Activated CD4-positive, alpha-beta T cell treated with anti-CD3 and anti-CD28 coated beads, Interleukin-2, amount 50 U/mL, for 4 hours (primary cell): Measurements from ENCODE around the gene UBE2F.
"Not testable (repeated sequence)": the region's sequence is repeated elsewhere in the genome, so short reads cannot be mapped to it uniquely, and the experiment has no call there.

Experiments
- DNase-seq, 2 experiments: peaks; one replicate each; pipeline ENCODE4 v3.0.0-alpha.2; 2020

The UBE2F gene

GRCh38 chr2:237980751-237981150 lies 13.9 kb downstream of the UBE2F start:
- no peak for DNase-seq

DNA sequence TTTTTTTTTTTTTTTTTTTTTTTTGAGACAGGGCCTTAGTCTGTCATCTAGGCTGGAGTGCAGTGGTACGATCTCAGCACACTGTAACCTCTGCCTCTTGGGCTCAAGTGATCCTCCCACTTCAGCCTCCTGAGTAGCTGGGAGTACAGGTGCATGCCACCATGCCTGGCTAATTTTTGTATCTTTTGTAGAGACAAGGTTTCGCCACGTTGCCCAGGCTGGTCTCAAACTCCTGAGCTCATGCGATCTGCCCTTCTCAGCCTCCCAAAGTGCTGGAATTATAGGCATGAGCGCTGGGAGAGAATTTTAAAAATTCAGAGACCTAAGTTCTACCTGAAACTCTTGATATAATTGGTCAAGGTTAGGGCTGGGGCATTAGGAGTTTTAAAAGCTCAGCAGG lies 14.8 kb downstream of the UBE2F start:
- DNase-seq, result not testable (repeated sequence)

DNA sequence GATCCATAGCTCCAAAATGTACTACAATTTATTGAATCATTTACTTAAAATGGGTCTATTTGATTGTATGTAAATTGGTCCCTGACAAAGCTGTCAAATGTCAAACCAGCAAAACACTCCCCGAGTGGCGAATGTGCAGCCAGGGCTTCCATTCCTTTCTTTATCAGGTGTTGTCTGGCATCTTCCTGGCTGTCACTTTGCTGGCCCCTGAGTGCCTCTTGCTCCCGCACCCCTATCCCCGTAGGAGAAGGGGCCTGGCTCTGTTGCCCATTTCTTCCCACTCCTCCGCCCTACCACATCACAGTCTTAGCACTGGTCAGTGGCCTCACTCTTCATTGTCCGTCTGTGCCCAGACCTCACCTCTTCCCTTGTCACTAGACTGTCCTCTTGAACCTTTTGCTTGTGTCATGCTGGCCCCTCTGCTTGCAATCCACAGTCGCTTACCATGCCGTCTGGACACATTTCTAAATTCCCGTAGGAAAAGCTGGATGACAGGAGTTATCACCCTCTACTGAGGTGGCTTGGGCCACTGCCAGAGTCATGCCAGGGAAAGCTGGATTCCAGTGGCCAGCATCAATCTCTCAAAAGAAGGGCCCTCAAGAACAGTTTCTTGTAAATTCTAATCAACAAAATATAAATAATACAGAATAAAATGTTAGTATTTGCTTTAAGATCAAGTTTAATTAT lies 15.4 kb downstream of the UBE2F start:
- DNase-seq, result no peak

GRCh38 chr2:237983922-237984321 lies 17.1 kb downstream of the UBE2F start:
- no peak for DNase-seq

DNA sequence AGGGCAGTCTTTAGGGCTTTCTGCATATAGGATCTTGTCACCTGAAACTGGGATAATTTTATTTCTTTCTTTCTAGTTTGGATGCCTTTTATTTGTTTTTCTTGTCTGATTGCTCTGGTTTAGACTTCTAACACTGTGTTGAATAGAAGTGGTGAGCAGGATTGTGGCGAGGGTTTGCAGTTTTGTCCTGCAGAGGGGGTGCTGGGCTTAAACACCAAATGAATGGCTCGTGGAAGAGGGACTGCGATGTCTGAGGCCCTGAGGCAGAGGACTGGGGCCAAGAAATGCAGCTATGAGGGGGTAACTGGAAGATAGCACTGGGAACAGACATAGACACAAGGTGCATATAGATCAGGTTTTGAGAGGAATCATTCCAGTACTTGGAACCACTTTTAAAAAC lies 20.5 kb downstream of the UBE2F start:
- DNase-seq, result no peak

GRCh38 chr2:237993701-237994100 lies 26.9 kb downstream of the UBE2F start:
- no peak for DNase-seq

DNA sequence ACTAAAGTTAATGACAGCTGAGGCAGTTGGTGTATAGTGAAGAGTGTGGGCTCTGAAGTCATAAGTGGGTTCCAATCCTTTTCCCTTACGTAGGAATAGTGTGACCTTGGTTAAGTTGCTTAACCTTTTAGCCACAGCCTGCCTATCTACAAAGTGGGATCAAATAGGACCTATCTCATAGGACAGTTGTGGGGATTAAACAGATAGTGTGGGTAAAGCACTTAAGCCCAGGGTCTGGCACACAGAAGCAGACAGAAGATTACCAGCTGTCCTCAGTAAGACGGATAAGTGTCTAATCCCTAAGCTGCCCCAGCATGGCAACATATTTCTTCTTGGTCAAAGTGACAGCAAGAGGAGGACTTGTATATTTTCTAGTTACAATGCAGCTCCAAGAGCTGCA lies 28.2 kb downstream of the UBE2F start:
- DNase-seq, result no peak

GRCh38 chr2:237996021-237996593 lies 29.3 kb downstream of the UBE2F start:
- DNase-seq, result no peak

GRCh38 chr2:237997521-237997920 lies 30.7 kb downstream of the UBE2F start:
- DNase-seq, result no peak

DNA sequence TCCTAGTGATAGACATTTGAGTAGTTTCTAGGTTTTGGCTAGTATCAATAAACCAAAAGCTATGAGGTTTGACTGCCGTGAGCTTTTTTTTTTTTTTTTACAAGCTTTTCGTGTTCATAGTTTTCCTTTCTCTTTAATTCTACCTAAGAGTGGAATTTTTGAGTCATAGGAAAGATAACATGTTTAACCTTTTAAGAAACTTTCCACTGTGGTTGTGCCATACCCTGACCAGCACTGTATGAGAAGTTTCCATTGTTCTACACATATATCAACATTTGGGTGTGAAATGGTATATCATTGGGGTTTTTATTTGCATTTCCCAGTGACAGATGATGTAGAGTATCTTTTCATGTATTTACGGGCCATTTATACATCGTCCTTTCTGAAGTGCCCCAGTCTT lies 31.7 kb downstream of the UBE2F start:
- DNase-seq, result no peak

GRCh38 chr2:238003234-238004031 lies 36.6 kb downstream of the UBE2F start:
- DNase-seq, result no peak

GRCh38 chr2:238004077-238004830 lies 37.4 kb downstream of the UBE2F start:
- DNase-seq, result no peak

DNA sequence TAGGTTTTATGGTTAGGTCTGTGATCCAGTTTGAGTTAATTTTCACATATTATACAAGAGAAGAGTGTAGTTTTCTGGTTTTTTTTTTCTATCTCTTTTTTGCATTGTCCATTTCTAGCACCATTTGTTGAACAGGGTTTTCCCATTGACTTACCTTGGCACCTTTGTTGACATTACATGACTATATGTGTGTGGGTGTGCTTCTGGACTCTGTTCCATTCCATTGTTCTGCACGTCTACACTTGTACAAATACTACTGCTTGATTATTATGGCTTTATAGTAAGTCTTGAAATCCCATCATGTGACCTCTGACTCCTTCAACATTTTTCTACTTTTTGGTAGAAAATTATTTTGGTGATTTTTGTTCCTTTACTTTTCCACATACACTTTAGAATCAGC lies 38.7 kb downstream of the UBE2F start:
- DNase-seq, result no peak

GRCh38 chr2:238006510-238006909 lies 39.7 kb downstream of the UBE2F start:
- no peak for DNase-seq

DNA sequence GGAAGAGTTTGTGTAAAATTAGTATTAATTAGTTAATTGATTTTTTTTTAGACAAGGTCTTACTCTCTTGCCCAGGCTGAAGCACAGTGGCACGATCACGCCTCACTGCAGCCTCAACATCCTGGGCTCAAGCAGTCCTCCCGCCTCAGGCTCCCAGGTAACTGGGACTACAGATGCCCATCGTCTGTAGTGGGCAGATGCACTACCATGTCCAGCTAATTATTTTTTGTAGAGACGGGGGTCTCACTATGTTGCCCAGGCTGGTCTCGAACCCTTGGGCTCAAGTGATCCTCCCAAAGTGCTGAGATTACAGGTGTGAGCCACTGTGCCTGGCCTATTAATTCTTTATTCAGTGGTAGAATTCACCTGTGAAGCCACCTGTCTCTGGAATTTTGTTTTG lies 41.1 kb downstream of the UBE2F start:
- no peak for DNase-seq

- DNase-seq, result no peak
Measured at GRCh38 chr2:238009563-238009962, 42.7 kb downstream of the UBE2F start.

- no peak for DNase-seq
Measured at GRCh38 chr2:238010572-238010971, 43.8 kb downstream of the UBE2F start.

DNA sequence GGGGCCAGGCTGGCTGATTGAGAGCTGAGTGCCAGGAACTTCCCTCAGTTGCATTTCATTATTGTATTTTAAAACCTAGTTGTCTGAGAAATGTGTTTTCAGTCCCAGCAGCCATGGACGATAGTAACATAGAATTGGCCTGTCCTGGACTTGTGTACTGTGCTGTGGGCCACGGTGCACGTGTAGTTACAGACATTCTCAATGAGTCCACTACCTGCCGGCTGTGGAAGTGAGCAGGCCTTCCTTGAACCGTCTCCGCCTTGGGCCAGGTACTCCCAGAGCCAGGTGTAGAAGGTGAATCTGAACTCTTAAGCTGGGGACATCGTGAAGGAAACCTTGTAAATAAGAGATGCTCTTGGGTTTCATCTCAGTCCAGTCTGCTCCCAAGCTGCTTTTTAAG lies 47.0 kb downstream of the UBE2F start:
- DNase-seq, result no peak

DNA sequence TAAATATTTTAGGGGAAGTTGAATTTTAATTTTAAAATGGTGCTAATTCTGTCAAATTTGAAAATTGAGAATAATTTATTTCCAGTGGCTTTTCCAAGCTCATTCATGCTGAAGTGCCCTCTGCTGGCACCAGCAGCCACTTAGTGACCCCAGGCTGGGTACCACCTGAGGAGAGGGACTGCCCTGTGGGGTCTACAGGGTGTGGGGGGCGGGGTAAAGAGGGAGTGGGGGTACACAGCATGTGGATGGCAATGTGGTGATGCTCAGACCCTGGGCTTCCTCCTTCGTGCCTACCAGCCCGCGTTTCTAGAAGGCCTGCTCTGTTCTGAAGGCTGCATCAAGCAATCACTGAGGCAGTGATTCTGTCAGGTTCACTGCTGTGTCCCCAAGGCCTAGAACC lies 48.9 kb downstream of the UBE2F start:
- DNase-seq, result no peak

- DNase-seq, result no peak
Measured at GRCh38 chr2:238016526-238016925, 49.7 kb downstream of the UBE2F start.

DNA sequence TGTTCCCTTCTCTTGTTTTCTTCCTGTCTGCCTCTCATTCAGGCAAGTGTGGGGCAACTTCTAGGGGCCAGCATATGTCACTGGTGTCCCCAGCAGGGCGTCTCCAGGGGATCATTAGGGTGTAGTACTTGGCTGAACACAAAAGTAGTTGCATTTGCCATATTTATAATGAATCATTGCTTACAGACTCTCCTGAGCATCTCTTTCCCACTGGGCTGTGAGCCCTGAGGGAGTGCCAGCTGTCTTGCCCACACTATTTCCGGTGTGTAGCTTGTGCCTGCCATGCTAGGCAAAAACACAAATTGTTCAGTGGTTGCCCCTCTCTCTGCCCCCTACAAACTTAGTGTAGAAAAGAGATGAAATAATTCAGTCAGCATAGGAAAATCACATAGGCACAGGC lies 53.1 kb downstream of the UBE2F start:
- no peak for DNase-seq

GRCh38 chr2:238020816-238021215 lies 54.0 kb downstream of the UBE2F start:
- no peak for DNase-seq

DNA sequence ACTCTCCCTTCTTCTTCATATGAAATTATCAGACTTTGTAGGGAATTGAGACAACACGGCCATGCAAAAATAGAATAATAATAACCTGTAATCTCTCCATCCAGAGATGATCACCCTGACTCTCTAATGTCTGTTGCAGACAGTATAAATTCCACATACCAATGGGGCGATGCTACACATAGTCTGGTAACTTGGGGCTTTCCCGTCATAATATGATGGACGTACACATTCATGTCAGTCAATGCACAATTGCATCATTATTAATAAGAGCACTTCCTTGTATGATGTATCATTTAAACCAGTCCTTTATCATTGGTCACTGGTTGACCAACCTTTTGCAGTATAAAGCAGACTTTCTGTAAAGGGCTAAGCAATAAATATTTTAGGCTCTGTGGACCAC lies 54.5 kb downstream of the UBE2F start:
- no peak for DNase-seq
